ENCODE measurements around the gene TMEM62.

GRCh38 chr15:43214169-43214568, 80.8 kb downstream of the TMEM62 start:
- no peak for TF ChIP-seq POLR2A (IDR thresholded peaks at IDR 0.05; ENCODE audit: low read depth, low read length)
- no peak for TF ChIP-seq POLR2AphosphoS5 (IDR thresholded peaks at IDR 0.05; ENCODE audit: low read depth, low read length)
- TF ChIP-seq SPI1 (IDR thresholded peaks at IDR 0.05; ENCODE audit: low read depth, low read length), result no peak
